PFSK-1 (cell line): ENCODE measurements around the gene SLC13A3.

Experiments used
- FOXP2 ChIP-seq: optimal IDR thresholded peaks from 2 replicates; pipeline ENCODE3; 2011; ENCODE audit warnings: borderline replicate concordance, control low read depth, inconsistent platforms; ENCODE audit not compliant: insufficient read depth; ENCODE audit errors: extremely low read length, extremely low read depth
- POLR2AphosphoS5 ChIP-seq: IDR thresholded peaks from 2 replicates; pipeline ENCODE4 v1.6.1; 2012; ENCODE audit warnings: low read depth, mild to moderate bottlenecking, control low read depth, low read length, moderate library complexity

DNA sequence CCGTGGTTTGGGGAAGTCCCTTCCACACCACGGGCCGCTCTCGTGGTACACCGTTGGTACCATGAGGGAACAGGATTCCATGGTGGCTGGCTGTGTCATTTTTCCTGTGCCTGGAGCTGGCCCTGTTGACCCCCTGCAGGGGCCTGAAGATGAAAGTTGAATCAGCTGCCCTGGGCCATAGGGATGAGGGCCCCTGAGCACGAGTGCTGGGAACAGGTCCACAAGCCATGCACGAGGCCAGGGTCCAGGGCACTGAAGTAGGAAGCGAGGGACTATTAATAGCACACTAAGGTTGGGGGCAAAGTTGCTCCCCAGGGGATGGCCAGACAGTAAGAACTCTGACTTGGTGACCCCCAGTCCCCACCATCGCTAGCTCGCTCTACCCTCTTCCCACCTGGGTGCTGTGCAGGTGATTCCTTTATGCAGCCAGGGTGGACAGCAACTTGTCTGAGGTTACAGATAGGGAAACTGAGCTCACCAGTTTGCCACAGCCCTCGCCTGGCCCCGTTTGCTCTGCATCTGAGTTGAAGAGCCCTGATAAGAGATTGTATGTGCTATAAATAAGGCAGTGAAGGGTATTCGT lies 46.6 kb downstream of the SLC13A3 start:
- no peak for TF ChIP-seq FOXP2
- no peak for TF ChIP-seq POLR2AphosphoS5
